Mononuclear cell (primary cell): Measurements from ENCODE around the gene VGLL4. TPM values are rescaled to one million over a fixed set of nuclear protein-coding genes. Genes with fewer than 3 reads are reported as not detected.
"Not testable (repeated sequence)": the region's sequence is repeated elsewhere in the genome, so short reads cannot be mapped to it uniquely, and the experiment has no call there.

ENCODE experiments used
- H3K27me3 ChIP-seq: 2 replicates; pipeline ENCODE4 v1.6.0; 2011; ENCODE audit warnings: low read length, control low read depth; ENCODE audit not compliant: insufficient read depth
- H3K4me1 ChIP-seq: 2 replicates; pipeline ENCODE4 v1.5.1; 2011; ENCODE audit warnings: mild to moderate bottlenecking, low read length, control low read depth; ENCODE audit not compliant: insufficient read depth
- H3K4me3 ChIP-seq: 2 replicates; pipeline ENCODE4 v1.5.1; 2011; ENCODE audit warnings: mild to moderate bottlenecking, low read length, moderate library complexity
- H3K9me3 ChIP-seq: 2 replicates; pipeline ENCODE4 v1.5.1; 2011; ENCODE audit warnings: low read depth, mild to moderate bottlenecking, control low read depth, low read length
- total RNA-seq: library from RNA; depleted of rRNA; stranded (reverse); fragments of >200 nt; gene quantifications from one replicate; pipeline ENCODE4 v1.2.3, GENCODE V29; 2012

Gene VGLL4
- total RNA-seq, 1 donor = 20.5 TPM

DNA sequence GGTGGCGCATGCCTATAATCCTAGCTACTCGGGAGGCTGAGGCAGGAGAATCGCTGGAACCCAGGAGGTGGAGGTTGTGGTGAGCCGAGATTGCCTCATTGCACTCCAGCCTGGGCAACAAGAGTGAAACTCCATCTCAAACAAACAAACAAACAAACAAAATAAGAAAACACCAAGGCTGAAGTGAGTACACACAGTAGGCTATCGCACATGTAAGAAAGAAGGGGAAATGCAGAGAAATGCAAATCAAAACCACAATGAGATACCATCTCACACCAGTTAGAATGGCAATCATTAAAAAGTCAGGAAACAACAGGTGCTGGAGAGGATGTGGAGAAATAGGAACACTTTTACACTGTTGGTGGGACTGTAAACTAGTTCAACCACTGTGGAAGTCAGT, 48.7 kb downstream of the VGLL4 start:
- not testable (repeated sequence) for H3K27me3 ChIP-seq, H3K4me3 ChIP-seq, H3K4me1 ChIP-seq, H3K9me3 ChIP-seq

- no peak overlapping the region for H3K4me3 ChIP-seq
- no peaks in the 10 kb centered on the region for H3K9me3 ChIP-seq
- no peaks in the 10 kb centered on the region for H3K27me3 ChIP-seq
- H3K4me1 ChIP-seq = peaks cover 7% of the 10 kb centered on the region
These were observed 50.2 kb downstream of the VGLL4 start for GRCh38 chr3:11593318-11594034.

DNA sequence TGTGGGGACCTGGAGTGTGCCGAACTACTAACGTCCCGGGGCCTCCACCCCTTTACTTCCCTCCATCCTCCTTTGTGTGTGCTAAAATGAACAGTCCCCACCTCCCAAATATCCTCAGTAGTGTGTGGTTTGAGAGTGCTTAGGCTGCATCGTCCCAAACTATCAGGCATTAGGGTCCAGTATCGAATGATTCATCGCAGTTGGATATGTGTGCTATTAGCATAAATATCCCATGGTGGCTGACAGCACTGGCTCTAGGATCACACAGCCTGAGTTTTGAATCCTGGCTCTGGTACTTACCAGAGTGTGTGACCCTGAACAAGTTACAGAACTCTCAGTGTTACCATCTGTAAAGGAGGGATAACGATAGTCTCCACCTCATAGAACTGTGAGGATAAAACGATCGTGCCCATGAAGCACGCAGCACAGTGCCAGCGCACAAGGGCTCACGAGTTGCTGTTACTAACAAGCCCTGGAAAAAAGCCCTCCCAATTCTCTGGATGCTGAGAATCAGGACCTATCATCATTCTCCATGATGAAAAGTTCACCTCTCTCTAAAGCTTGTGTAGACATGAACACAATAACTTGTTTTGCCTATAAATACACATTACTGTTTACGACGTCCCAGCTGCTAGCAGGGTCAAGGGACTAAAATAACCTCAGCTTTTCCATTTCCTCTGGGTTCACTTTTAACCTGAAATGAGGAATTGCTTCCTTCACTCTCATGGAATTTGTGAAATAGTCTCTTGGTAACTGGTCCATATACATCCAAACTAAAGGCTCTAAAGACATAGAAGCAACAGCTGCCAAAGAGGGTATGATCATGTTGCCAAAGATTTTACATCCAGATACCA, 51.0 kb downstream of the VGLL4 start:
- no peaks in the 10 kb centered on the region for H3K27me3 ChIP-seq
- no peak overlapping the region for H3K4me3 ChIP-seq
- no peaks in the 10 kb centered on the region for H3K9me3 ChIP-seq
- H3K4me1 ChIP-seq = peaks cover 7% of the 10 kb centered on the region

- Histone ChIP-seq H3K27me3 (no peaks in the 10 kb centered on the region), H3K4me1 (peaks cover 7% of the 10 kb centered on the region), H3K9me3 (no peaks in the 10 kb centered on the region), H3K4me3 (no peak overlapping the region)
These were observed 52.1 kb downstream of the VGLL4 start for GRCh38 chr3:11591391-11592282.

- H3K4me3 ChIP-seq = no peak overlapping the region
These were observed 52.7 kb downstream of the VGLL4 start for GRCh38 chr3:11591002-11591355.

DNA sequence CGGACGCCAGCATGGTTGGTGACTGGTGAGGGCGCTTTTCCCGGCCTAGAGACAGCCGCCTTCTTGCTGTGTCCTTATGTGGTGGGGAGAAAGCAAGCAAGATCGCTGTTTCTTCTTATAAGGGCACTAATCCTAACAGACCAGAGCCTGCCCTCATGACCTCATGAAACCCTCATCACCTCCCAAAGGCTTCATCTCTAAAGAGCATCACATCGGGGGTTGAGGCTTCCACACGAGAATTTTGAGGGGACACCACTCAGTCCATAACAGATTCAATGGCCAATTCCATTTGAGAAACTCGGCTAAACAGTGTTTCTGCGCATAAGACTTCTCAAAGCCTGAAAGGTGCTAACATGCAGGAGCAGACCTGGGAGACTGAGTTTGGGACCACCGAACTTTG, 54.0 kb downstream of the VGLL4 start:
- no peak overlapping the region for H3K4me3 ChIP-seq
- no peaks in the 10 kb centered on the region for H3K27me3 ChIP-seq
- no peaks in the 10 kb centered on the region for H3K9me3 ChIP-seq
- H3K4me1 ChIP-seq = peaks cover 7% of the 10 kb centered on the region

More at GRCh38 chr3:11591002-11591355, 52.7 kb downstream of the VGLL4 start:
- Histone ChIP-seq H3K9me3 (no peaks in the 10 kb centered on the region), H3K4me1 (peaks cover 7% of the 10 kb centered on the region), H3K27me3 (no peaks in the 10 kb centered on the region)

DNA sequence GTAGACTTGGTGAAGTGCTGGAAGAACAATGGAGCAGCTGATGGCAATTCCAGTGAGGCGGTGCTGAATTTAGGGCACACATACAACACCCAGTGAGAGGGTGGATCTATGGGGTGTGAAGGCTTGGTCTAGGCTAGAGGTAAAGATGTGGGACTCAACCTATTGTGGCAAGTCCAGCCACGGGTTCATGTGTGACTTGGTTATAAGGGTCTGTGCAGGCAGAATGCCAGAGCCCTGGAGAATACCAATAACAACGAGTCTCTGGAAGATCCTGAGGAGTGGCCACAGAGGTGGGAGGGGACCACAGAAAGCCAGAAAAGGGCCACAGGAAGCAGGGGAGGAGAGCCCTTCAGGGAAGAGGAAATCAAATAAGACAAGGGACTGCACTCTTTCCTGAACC, 55.0 kb downstream of the VGLL4 start:
- peaks cover 7% of the 10 kb centered on the region for H3K4me1 ChIP-seq
- H3K4me3 ChIP-seq = no peak overlapping the region
- no peaks in the 10 kb centered on the region for H3K9me3 ChIP-seq
- no peaks in the 10 kb centered on the region for H3K27me3 ChIP-seq

DNA sequence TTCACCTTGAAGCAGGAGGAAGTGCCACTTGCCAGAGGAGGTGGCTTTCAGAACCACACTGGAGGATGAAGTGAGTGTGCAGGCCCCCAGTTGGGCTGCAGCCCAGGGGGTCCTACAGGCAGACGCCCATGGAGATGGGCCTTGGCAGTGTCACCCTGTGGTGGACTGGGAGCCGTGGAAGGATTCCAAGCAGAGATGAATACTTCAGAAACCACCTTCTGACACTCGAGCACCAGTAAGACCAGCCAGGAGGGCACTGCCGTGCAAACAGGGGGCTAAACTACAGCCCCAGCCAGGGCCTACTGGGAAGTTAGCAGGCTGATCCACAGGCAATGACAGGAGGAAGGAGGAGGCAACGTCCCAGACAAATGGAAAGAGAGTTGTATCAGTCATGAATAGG, 55.4 kb downstream of the VGLL4 start:
- Histone ChIP-seq H3K27me3 (no peaks in the 10 kb centered on the region), H3K4me3 (no peak overlapping the region), H3K4me1 (peaks cover 7% of the 10 kb centered on the region), H3K9me3 (no peaks in the 10 kb centered on the region)

GRCh38 chr3:11587766-11588165, 55.9 kb downstream of the VGLL4 start:
- Histone ChIP-seq H3K27me3 (no peaks in the 10 kb centered on the region), H3K9me3 (no peaks in the 10 kb centered on the region), H3K4me3 (no peak overlapping the region), H3K4me1 (peaks cover 11% of the 10 kb centered on the region)

GRCh38 chr3:11584570-11584969, 59.1 kb downstream of the VGLL4 start:
- H3K4me3 ChIP-seq = no peak overlapping the region
- peaks cover 19% of the 10 kb centered on the region for H3K4me1 ChIP-seq
- H3K9me3 ChIP-seq = no peaks in the 10 kb centered on the region
- no peaks in the 10 kb centered on the region for H3K27me3 ChIP-seq

GRCh38 chr3:11583638-11584046, 60.1 kb downstream of the VGLL4 start:
- no peak overlapping the region for H3K4me3 ChIP-seq
- no peaks in the 10 kb centered on the region for H3K9me3 ChIP-seq
- H3K27me3 ChIP-seq = no peaks in the 10 kb centered on the region
- H3K4me1 ChIP-seq = peaks cover 19% of the 10 kb centered on the region

DNA sequence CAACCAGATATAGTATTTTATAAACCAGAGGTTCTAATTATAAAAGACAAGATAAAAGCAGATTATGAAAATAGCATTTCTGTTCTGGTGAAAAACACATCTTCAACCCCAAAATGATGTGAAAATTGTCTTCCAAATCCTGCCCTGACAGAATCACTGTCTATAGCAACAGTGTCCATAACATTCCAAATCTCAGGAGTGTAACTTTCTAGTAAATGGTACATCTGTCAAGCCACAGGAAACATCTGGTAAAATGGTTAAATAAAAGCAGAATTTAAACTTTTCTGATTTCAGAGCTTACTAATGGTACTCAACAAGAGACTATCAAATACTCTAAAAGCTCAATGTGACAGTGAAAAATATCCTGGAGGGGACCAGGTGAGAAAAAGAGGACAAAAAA, 60.5 kb downstream of the VGLL4 start:
- Histone ChIP-seq H3K4me1 (peaks cover 19% of the 10 kb centered on the region), H3K27me3 (no peaks in the 10 kb centered on the region), H3K9me3 (no peaks in the 10 kb centered on the region), H3K4me3 (no peak overlapping the region)

DNA sequence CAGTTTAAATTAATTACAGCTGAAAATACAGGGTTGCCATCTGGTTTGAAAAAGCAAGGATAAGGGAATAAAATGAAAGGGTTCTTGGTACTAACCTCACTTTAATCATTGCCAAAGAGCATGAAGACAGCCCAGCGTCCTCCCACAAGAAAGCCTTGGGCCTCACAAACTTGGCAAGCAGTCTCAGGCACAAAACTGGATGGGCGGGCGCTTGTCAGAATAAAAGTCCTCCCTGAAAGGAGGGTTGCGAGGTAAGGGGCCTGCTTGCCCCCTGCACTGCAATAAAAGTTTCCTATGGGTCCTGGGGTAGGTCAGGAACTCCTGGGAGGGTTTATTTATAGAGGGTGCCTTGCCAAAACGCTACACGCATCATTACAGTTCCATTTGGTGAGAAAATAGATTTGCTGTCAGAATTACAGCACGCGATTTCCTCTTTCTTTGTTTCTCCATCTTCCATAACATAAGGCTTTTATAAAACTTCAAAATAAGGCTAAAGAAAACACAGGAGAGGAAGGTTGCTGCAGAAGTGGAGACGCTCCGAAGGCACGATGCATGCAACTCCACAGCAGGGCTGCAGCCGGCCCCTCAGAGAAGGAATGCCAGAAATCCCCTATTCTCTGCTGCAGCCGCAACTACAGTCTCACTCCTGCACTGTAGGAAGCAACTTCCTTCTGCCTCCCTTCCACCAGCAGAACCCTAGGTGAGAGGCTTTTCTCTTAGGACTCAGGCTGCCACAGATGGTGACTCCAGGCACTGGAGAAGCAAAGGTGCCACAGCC, 61.3 kb downstream of the VGLL4 start:
- H3K4me3 ChIP-seq = no peak overlapping the region
- no peaks in the 10 kb centered on the region for H3K9me3 ChIP-seq
- H3K27me3 ChIP-seq = no peaks in the 10 kb centered on the region
- H3K4me1 ChIP-seq = peaks cover 19% of the 10 kb centered on the region
